CD4-positive, CD25-positive, alpha-beta regulatory T cell (primary cell): ENCODE results near the gene AMPD2. TPM values are rescaled to one million over a fixed set of nuclear protein-coding genes. Genes with fewer than 3 reads are reported as not detected.
A peak's percentile ranks its signal among the peaks of the same experiment; 100 is the strongest.

Source experiments
- ATAC-seq, 2 donors: fragments of 150-1000 bp; cut with Tn5 transposase; one replicate each; pipeline ENCODE4 v1.10.0; 2021; ENCODE audit warnings: low read depth in 2 of 2, moderate number of reproducible peaks in 2 of 2, moderate library complexity in 1 of 2
- DNase-seq, 3 donors: peaks; one replicate each; pipeline versions ENCODE4 v3.0.0 to v3.0.0-alpha.2; 2012 to 2022; ENCODE audit warnings: mixed read lengths in 1 of 3
- H3K27ac ChIP-seq: one replicate; pipeline ENCODE4 v1.7.0; 2013; ENCODE audit warnings: mild to moderate bottlenecking, low read length; ENCODE audit not compliant: insufficient read depth, poor library complexity, severe bottlenecking
- H3K27me3 ChIP-seq: one replicate; pipeline ENCODE4 v1.7.0; 2013; ENCODE audit warnings: low read length; ENCODE audit not compliant: control insufficient read depth, insufficient read depth
- H3K36me3 ChIP-seq: one replicate; pipeline ENCODE4 v1.7.0; 2013; ENCODE audit warnings: mild to moderate bottlenecking, low read length, moderate library complexity; ENCODE audit not compliant: control insufficient read depth, insufficient read depth
- H3K4me1 ChIP-seq: 2 replicates; pipeline ENCODE4 v1.7.0; 2013; ENCODE audit warnings: mild to moderate bottlenecking, low read length; ENCODE audit not compliant: insufficient read depth, control insufficient read depth, poor library complexity, severe bottlenecking
- H3K4me3 ChIP-seq: one replicate; pipeline ENCODE4 v1.7.0; 2013; ENCODE audit warnings: low read depth, mild to moderate bottlenecking, low read length, moderate library complexity
- H3K9me3 ChIP-seq, 2 experiments: 1 replicate in 1 of 2; 2 replicates in 1 of 2; pipeline ENCODE4 v1.7.0; 2013; ENCODE audit warnings: low read length in 2 of 2, mild to moderate bottlenecking in 1 of 2, moderate library complexity in 1 of 2; ENCODE audit not compliant: control insufficient read depth in 2 of 2
- H3K27ac Mint-ChIP-seq, 3 donors: one replicate each; pipeline ENCODE4 v1.8.0; 2020 to 2022; ENCODE audit warnings: mild to moderate bottlenecking in 3 of 3, mixed read lengths in 3 of 3, moderate library complexity in 2 of 3
- H3K27me3 Mint-ChIP-seq: one replicate; pipeline ENCODE4 v1.8.0; 2022; ENCODE audit warnings: mild to moderate bottlenecking, mixed read lengths
- H3K36me3 Mint-ChIP-seq: one replicate; pipeline ENCODE4 v1.8.0; 2020; ENCODE audit warnings: mixed read lengths
- H3K4me1 Mint-ChIP-seq, 4 donors: one replicate each; pipeline ENCODE4 v1.8.0; 2020 to 2022; ENCODE audit warnings: mixed read lengths in 4 of 4, mild to moderate bottlenecking in 1 of 4
- H3K4me3 Mint-ChIP-seq, 4 donors: one replicate each; pipeline ENCODE4 v1.8.0; 2020 to 2022; ENCODE audit warnings: mild to moderate bottlenecking in 4 of 4, mixed read lengths in 4 of 4, moderate library complexity in 3 of 4
- H3K9me3 Mint-ChIP-seq, 7 donors: one replicate each; pipeline ENCODE4 v1.8.0; 2020 to 2022; ENCODE audit warnings: mixed read lengths in 7 of 7, mild to moderate bottlenecking in 3 of 7, moderate library complexity in 2 of 7
- polyA plus RNA-seq, 4 donors: library from polyadenylated mRNA; unstranded; fragments of 300-500 nt; fragmentation: Illumina TruSeq; gene quantifications; one replicate each; pipeline ENCODE4 v1.2.3, GENCODE V29; 2021
- total RNA-seq: library from RNA; stranded (reverse); gene quantifications from one replicate; pipeline ENCODE4 v1.2.3, GENCODE V29; 2022

The AMPD2 gene
- total and polyA plus RNA-seq, 5 donors from 2014 or later: 23.3 to 203 (median 27.8) TPM

DNA sequence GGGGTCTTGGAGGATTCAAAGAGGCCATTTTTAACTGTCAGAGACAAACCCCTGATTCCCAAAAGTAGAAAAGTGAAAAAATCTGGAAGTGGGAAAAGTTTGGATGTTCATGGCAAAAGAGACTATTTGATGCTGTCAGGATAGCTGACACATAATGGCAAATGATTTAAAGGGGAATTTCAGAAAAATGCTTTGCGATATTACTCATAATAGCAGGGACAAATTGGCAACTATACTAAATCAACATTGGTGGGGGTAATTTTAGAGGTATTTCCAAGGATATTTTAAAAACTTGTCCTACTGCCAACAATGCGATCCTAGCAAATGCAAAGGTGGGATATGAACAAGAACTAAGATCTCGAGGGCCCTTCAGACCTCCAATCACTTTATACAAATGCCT, 31.0 kb downstream of the AMPD2 start:
- H3K27me3 Mint-ChIP-seq: peaks cover 43% of the 10 kb centered on the region
- DNase-seq (no peak), ATAC-seq (no peak)
- H3K4me3 Mint-ChIP-seq: no peak overlapping the region
- H3K4me1 ChIP-seq: peaks cover 6% of the 10 kb centered on the region
- H3K36me3 Mint-ChIP-seq: no peaks in the 10 kb centered on the region
- no peak overlapping the region for H3K27ac Mint-ChIP-seq
- H3K27ac ChIP-seq: no peak overlapping the region
- H3K9me3 ChIP-seq: no peaks in the 10 kb centered on the region
- peaks cover 4% of the 10 kb centered on the region for H3K27me3 ChIP-seq
- no peak overlapping the region for H3K4me3 ChIP-seq
- no peaks in the 10 kb centered on the region for H3K9me3 Mint-ChIP-seq
- H3K36me3 ChIP-seq: no peaks in the 10 kb centered on the region
- peaks cover 5 to 10% (median 8%) of the 10 kb centered on the region in 4 donors for H3K4me1 Mint-ChIP-seq

- Histone ChIP-seq H3K27ac (no peak overlapping the region), H3K4me3 (no peak overlapping the region), H3K27me3 (peaks cover 4% of the 10 kb centered on the region), H3K9me3 (no peaks in the 10 kb centered on the region), H3K4me1 (peaks cover 13% of the 10 kb centered on the region), H3K36me3 (no peaks in the 10 kb centered on the region)
- no peak for DNase-seq
- H3K27me3 Mint-ChIP-seq: peaks cover 43% of the 10 kb centered on the region
- H3K4me3 Mint-ChIP-seq: no peak overlapping the region
- H3K36me3 Mint-ChIP-seq: no peaks in the 10 kb centered on the region
- H3K9me3 Mint-ChIP-seq: no peaks in the 10 kb centered on the region
- H3K27ac Mint-ChIP-seq: no peak overlapping the region
- H3K4me1 Mint-ChIP-seq: peaks cover 5 to 17% (median 10%) of the 10 kb centered on the region in 4 donors
- ATAC-seq: no peak
These were observed 32.8 kb downstream of the AMPD2 start for GRCh38 chr1:109652402-109652801.

- H3K27me3 ChIP-seq: peaks cover 4% of the 10 kb centered on the region
- Mint-ChIP-seq H3K36me3 (no peaks in the 10 kb centered on the region), H3K4me3 (peak overlapping the region in 3 of 4 donors; percentile 0 to 81 (median 79)), H3K4me1 (peaks cover 5 to 17% (median 10%) of the 10 kb centered on the region in 4 donors), H3K27me3 (peaks cover 41% of the 10 kb centered on the region), H3K27ac (no peak overlapping the region), H3K9me3 (no peaks in the 10 kb centered on the region)
- no peak overlapping the region for H3K27ac ChIP-seq
- no peaks in the 10 kb centered on the region for H3K9me3 ChIP-seq
- DNase-seq (no peak), ATAC-seq (no peak)
- H3K36me3 ChIP-seq: no peaks in the 10 kb centered on the region
- H3K4me3 ChIP-seq: no peak overlapping the region
- peaks cover 13% of the 10 kb centered on the region for H3K4me1 ChIP-seq
These were observed 33.7 kb downstream of the AMPD2 start for GRCh38 chr1:109653306-109653705.

DNA sequence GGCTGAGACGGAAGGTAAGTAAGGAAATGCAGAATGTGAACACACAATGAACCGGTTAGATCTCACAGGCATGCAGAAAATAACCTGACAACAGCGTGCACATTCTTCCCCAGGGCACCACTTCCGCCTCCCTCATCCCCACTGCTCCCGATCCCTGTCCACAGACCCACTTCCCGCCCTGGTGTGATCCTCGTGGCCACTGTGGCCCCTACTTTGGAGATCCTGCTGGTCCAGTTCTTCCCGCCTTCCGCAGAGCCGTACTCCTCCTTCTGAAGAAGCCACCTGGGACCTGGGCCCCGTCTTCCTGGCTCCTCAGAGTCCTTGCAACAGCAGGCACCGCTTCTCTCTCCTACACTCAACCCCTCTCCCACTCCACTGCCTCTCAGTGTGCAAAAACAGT, 34.9 kb downstream of the AMPD2 start:
- Histone ChIP-seq H3K9me3 (no peaks in the 10 kb centered on the region), H3K27ac (no peak overlapping the region), H3K4me1 (peaks cover 13% of the 10 kb centered on the region), H3K4me3 (no peak overlapping the region), H3K27me3 (peaks cover 4% of the 10 kb centered on the region), H3K36me3 (no peaks in the 10 kb centered on the region)
- Mint-ChIP-seq H3K36me3 (no peaks in the 10 kb centered on the region), H3K27ac (peak overlapping the region in 2 of 3 donors; percentile 35 to 86), H3K27me3 (peaks cover 31% of the 10 kb centered on the region), H3K4me3 (peak overlapping the region; percentile 89 to 98 (median 92)), H3K4me1 (peaks cover 0 to 17% (median 10%) of the 10 kb centered on the region in 4 donors), H3K9me3 (no peaks in the 10 kb centered on the region)
- ATAC-seq (no peak), DNase-seq (no peak)

DNA sequence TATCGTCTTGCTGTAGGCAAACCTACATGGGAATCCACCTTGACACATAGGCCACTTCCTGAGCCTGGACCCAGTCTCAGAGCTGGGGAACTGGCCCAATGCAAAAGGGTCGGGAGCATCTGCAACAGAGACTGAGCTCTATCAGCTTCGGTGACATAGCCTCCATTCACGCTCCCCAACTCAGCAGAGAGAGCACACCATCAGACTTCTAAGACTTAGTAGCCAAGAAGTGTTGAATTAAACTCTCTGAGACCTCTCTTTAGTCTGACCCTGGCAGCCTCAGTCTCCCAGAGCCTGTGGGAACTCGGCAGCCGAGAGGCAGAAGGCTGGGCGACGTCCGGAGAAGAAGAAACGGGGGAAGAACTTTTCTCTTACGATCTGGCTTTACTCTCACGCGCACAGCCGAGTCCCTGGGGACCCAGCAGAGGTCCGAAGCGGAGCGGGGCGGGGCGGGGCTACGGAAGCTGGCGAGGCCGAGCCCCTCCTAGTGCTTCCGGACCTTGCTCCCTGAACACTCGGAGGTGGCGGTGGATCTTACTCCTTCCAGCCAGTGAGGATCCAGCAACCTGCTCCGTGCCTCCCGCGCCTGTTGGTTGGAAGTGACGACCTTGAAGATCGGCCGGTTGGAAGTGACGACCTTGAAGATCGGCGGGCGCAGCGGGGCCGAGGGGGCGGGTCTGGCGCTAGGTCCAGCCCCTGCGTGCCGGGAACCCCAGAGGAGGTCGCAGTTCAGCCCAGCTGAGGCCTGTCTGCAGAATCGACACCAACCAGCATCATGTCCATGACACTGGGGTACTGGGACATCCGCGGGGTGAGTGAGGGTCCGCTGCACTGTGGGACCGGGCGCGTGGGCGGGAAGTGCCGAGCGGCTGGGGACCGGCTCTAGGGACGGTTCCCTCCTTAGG, 36.2 kb downstream of the AMPD2 start, which contains the start of gene GSTM4:
TSS of gene GSTM4 (plus strand) at position 485 of the 905 bp plus-strand sequence. CDS start at position 776, 291 bp downstream.
- H3K27ac ChIP-seq: peak within 1 kb of the TSS; percentile 53
- peak within 1 kb of the TSS; percentile 35 to 86 (median 86) for H3K27ac Mint-ChIP-seq
- H3K4me3 Mint-ChIP-seq: peak within 1 kb of the TSS; percentile 89 to 98 (median 92)
- peak within 1 kb of the TSS; percentile 70 for H3K4me3 ChIP-seq
- peaks cover 4% of the 10 kb centered on the region for H3K27me3 ChIP-seq
- peaks cover 0 to 17% (median 10%) of the 10 kb centered on the region in 4 donors for H3K4me1 Mint-ChIP-seq
- no peaks in the 10 kb centered on the region for H3K36me3 Mint-ChIP-seq
- H3K36me3 ChIP-seq: no peaks in the 10 kb centered on the region
- peak; percentile 70 to 82 for ATAC-seq
- no peaks in the 10 kb centered on the region for H3K9me3 ChIP-seq
- no peaks in the 10 kb centered on the region for H3K9me3 Mint-ChIP-seq
- peak; percentile 38 to 74 (median 63) for DNase-seq
- peaks cover 24% of the 10 kb centered on the region for H3K27me3 Mint-ChIP-seq
- peaks cover 13% of the 10 kb centered on the region for H3K4me1 ChIP-seq

- Mint-ChIP-seq H3K4me3 (peak overlapping the region; percentile 56 to 98 (median 84)), H3K4me1 (peaks cover 0 to 17% (median 10%) of the 10 kb centered on the region in 4 donors), H3K27ac (peak overlapping the region in 1 of 3 donors; percentile 1), H3K27me3 (peaks cover 8% of the 10 kb centered on the region), H3K36me3 (no peaks in the 10 kb centered on the region), H3K9me3 (peaks cover 0 to 1% (median 0%) of the 10 kb centered on the region in 7 donors)
- ATAC-seq: no peak
- H3K4me3 ChIP-seq: no peak overlapping the region
- H3K27ac ChIP-seq: no peak overlapping the region
- peaks cover 13% of the 10 kb centered on the region for H3K4me1 ChIP-seq
- H3K9me3 ChIP-seq: no peaks in the 10 kb centered on the region
- H3K36me3 ChIP-seq: no peaks in the 10 kb centered on the region
- H3K27me3 ChIP-seq: peaks cover 3% of the 10 kb centered on the region
- DNase-seq: no peak
These were observed 37.8 kb downstream of the AMPD2 start for GRCh38 chr1:109657395-109657794.

DNA sequence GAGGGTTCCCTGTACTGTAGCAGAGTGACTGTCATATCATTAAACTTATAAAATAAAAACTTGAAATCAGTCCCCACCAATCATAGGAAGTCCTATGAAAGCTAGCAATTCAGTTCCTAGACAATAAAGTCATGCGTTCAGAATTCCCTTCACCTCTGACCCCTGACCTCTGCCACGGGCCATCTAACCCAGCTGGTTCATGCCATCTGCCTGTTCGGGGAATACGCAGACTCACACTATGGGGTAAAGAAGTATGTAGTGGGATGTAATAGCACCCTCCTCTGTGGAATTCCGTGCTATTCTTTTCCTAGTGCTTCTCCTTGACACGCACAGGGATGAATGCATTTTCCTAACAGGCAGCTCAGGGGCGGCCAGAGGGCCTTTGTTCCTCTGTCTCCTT, 38.3 kb downstream of the AMPD2 start:
- Mint-ChIP-seq H3K4me3 (peak overlapping the region; percentile 56 to 89 (median 80)), H3K4me1 (peaks cover 0 to 17% (median 9%) of the 10 kb centered on the region in 4 donors)

More for the DNA sequence above, 38.3 kb downstream of the AMPD2 start:
- H3K27ac ChIP-seq: no peak overlapping the region
- no peaks in the 10 kb centered on the region for H3K36me3 ChIP-seq
- Mint-ChIP-seq H3K36me3 (no peaks in the 10 kb centered on the region), H3K27ac (peak overlapping the region in 1 of 3 donors; percentile 1), H3K27me3 (peaks cover 6% of the 10 kb centered on the region), H3K9me3 (peaks cover 0 to 1% (median 0%) of the 10 kb centered on the region in 7 donors)
- H3K4me1 ChIP-seq: peaks cover 13% of the 10 kb centered on the region
- ATAC-seq (no peak), DNase-seq (no peak)
- no peak overlapping the region for H3K4me3 ChIP-seq
- no peaks in the 10 kb centered on the region for H3K27me3 ChIP-seq
- no peaks in the 10 kb centered on the region for H3K9me3 ChIP-seq
